Smooth muscle cell (in vitro differentiated cells): ENCODE data around the gene APBA3. TPM values are rescaled to one million over a fixed set of nuclear protein-coding genes. Genes with fewer than 3 reads are reported as not detected.

Experiments used
- DNase-seq: peaks from one replicate; lab custom pipeline; 2025; ENCODE audit not compliant: unreplicated experiment; lab: John Stamatoyannopoulos, UW
- H2AFZ ChIP-seq: fragments of 200-600 bp; sonication (generic); 2 replicates; pipeline ENCODE4 v1.6.0; 2016; ENCODE audit warnings: antibody characterized with exemption, low read depth, mild to moderate bottlenecking
- H3F3A ChIP-seq: fragments of 200-600 bp; sonication (generic); 2 replicates; pipeline ENCODE4 v1.6.0; 2017; ENCODE audit warnings: antibody characterized with exemption, low read depth
- H3K27ac ChIP-seq: fragments of 200-600 bp; sonication (generic); 2 replicates; pipeline ENCODE4 v1.5.1; 2016; ENCODE audit warnings: low read depth, mild to moderate bottlenecking
- H3K27me3 ChIP-seq: fragments of 200-600 bp; sonication (generic); 2 replicates; pipeline ENCODE4 v1.6.1; 2016; ENCODE audit warnings: low read depth, mild to moderate bottlenecking
- H3K36me3 ChIP-seq: fragments of 200-600 bp; sonication (generic); 2 replicates; pipeline ENCODE4 v1.5.1; 2016; ENCODE audit warnings: low read depth
- H3K4me1 ChIP-seq: fragments of 200-600 bp; sonication (generic); 2 replicates; pipeline ENCODE4 v1.5.1; 2016; ENCODE audit warnings: low read depth
- H3K4me2 ChIP-seq: fragments of 200-600 bp; sonication (generic); 2 replicates; pipeline ENCODE4 v1.6.0; 2016; ENCODE audit warnings: mild to moderate bottlenecking
- H3K4me3 ChIP-seq: fragments of 200-600 bp; sonication (generic); 2 replicates; pipeline ENCODE4 v1.5.1; 2016; ENCODE audit warnings: mild to moderate bottlenecking
- H3K79me2 ChIP-seq: fragments of 200-600 bp; sonication (generic); 2 replicates; pipeline ENCODE4 v1.6.0; 2016; ENCODE audit warnings: low read depth, mild to moderate bottlenecking
- H3K9ac ChIP-seq: fragments of 200-600 bp; sonication (generic); 2 replicates; pipeline ENCODE4 v1.6.0; 2016; ENCODE audit warnings: low read depth
- H3K9me3 ChIP-seq: fragments of 200-600 bp; sonication (generic); replicated peaks from 2 replicates; pipeline ENCODE4 v1.5.1; 2016; ENCODE audit warnings: low read depth
- H4K20me1 ChIP-seq: fragments of 200-600 bp; sonication (generic); 2 replicates; pipeline ENCODE4 v1.6.0; 2016; ENCODE audit warnings: low read depth
- WGBS: methylation state at CpG from one replicate; pipeline ENCODE4 v1.1.7; 2016; ENCODE audit warnings: low lambda C conversion rate; 5-methylcytosine and 5-hydroxymethylcytosine counted together
- polyA plus RNA-seq: library from polyadenylated mRNA; unstranded; fragments of >200 nt; fragmentation: Nextera tagmentation; extraction: Ambion mirVana; gene quantifications from 2 replicates; pipeline ENCODE4 v1.2.1, GENCODE V29; 2016
- total RNA-seq: library from RNA; depleted of rRNA; stranded (reverse); fragments of >200 nt; gene quantifications from 2 replicates; pipeline ENCODE4 v1.2.3, GENCODE V29; 2014
- TF ChIP-seq, protein P1 (sequence below): fragments of 200-600 bp; sonication (generic); IDR thresholded peaks from 2 replicates; pipeline ENCODE4 v1.5.1; 2017; ENCODE audit warnings: borderline replicate concordance, mild to moderate bottlenecking, antibody characterized with exemption; ENCODE audit not compliant: insufficient read depth, poor library complexity, severe bottlenecking

The APBA3 gene
- total and polyA plus RNA-seq, 2 experiments from 2014 or later = 16.1 to 27.9 TPM

- Histone ChIP-seq H3K4me3 (no peak overlapping the region), H3K36me3 (no peaks in the 10 kb centered on the region), H4K20me1 (no peaks in the 10 kb centered on the region), H3K79me2 (peaks cover 2% of the 10 kb centered on the region), H2AFZ (no peak overlapping the region), H3K27me3 (no peaks in the 10 kb centered on the region), H3K4me1 (no peaks in the 10 kb centered on the region), H3F3A (no peaks in the 10 kb centered on the region), H3K4me2 (no peak overlapping the region), H3K9me3 (no peaks in the 10 kb centered on the region), H3K27ac (no peak overlapping the region), H3K9ac (no peak overlapping the region)
- DNase-seq = no peak
- TF ChIP-seq, protein P1, sequence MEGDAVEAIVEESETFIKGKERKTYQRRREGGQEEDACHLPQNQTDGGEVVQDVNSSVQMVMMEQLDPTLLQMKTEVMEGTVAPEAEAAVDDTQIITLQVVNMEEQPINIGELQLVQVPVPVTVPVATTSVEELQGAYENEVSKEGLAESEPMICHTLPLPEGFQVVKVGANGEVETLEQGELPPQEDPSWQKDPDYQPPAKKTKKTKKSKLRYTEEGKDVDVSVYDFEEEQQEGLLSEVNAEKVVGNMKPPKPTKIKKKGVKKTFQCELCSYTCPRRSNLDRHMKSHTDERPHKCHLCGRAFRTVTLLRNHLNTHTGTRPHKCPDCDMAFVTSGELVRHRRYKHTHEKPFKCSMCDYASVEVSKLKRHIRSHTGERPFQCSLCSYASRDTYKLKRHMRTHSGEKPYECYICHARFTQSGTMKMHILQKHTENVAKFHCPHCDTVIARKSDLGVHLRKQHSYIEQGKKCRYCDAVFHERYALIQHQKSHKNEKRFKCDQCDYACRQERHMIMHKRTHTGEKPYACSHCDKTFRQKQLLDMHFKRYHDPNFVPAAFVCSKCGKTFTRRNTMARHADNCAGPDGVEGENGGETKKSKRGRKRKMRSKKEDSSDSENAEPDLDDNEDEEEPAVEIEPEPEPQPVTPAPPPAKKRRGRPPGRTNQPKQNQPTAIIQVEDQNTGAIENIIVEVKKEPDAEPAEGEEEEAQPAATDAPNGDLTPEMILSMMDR = no peak
- 97% methylated on average over 27 of the region's 51 CpGs for WGBS
These were observed 7.7 kb downstream of the APBA3 start for GRCh38 chr19:3753631-3754410.

DNA sequence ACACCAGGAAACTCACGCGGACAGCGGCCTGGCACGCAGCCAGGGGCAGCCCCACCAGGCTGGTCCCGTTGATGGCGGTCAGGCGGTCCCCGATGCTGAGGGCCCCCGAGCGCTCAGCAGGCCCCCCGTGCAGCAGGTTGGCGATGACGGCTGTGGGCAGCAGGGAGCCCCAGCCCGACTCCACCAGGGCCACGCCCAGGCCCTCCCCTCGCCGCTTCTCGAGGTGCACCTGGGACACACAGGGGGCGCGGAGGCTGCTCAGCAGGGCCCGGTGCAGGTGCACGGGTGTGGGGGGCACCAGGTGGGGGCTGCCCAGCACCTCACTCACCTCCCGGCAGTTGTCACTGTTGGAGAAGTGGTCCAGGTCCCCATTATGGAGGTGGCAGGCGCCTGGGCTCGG, 9.0 kb downstream of the APBA3 start:
- Histone ChIP-seq H3K9me3 (no peaks in the 10 kb centered on the region), H3K4me3 (no peak overlapping the region), H3K27me3 (no peaks in the 10 kb centered on the region), H3K79me2 (no peaks in the 10 kb centered on the region), H3K4me2 (no peak overlapping the region), H3K9ac (no peak overlapping the region), H3K36me3 (no peaks in the 10 kb centered on the region), H3K27ac (no peak overlapping the region), H3F3A (no peaks in the 10 kb centered on the region), H3K4me1 (no peaks in the 10 kb centered on the region), H4K20me1 (no peaks in the 10 kb centered on the region), H2AFZ (no peak overlapping the region)
- 96% methylated on average over 17 of the region's 25 CpGs for WGBS
- TF ChIP-seq, protein P1 = no peak
- DNase-seq = no peak

GRCh38 chr19:3751236-3751635, 10.3 kb downstream of the APBA3 start:
- Histone ChIP-seq H3K4me2 (no peak overlapping the region), H3K79me2 (no peaks in the 10 kb centered on the region), H3K36me3 (no peaks in the 10 kb centered on the region), H3K27ac (no peak overlapping the region), H3K9ac (no peak overlapping the region), H3K4me1 (no peaks in the 10 kb centered on the region), H3K27me3 (no peaks in the 10 kb centered on the region), H2AFZ (no peak overlapping the region), H3K4me3 (no peak overlapping the region), H3F3A (no peaks in the 10 kb centered on the region), H4K20me1 (no peaks in the 10 kb centered on the region), H3K9me3 (no peaks in the 10 kb centered on the region)
- TF ChIP-seq, protein P1 = no peak
- WGBS = 99% methylated on average over 11 of the region's 30 CpGs
- no peak for DNase-seq

GRCh38 chr19:3750211-3750610, 11.3 kb downstream of the APBA3 start:
- TF ChIP-seq, protein P1 = no peak

More at GRCh38 chr19:3750211-3750610, 11.3 kb downstream of the APBA3 start:
- Histone ChIP-seq H3K9me3 (no peaks in the 10 kb centered on the region), H3K27me3 (no peaks in the 10 kb centered on the region), H3K36me3 (no peaks in the 10 kb centered on the region), H3K27ac (no peak overlapping the region), H3K4me3 (no peak overlapping the region), H3K4me1 (no peaks in the 10 kb centered on the region), H3K9ac (no peak overlapping the region), H3K4me2 (no peak overlapping the region), H4K20me1 (no peaks in the 10 kb centered on the region), H3F3A (no peaks in the 10 kb centered on the region), H2AFZ (no peak overlapping the region), H3K79me2 (no peaks in the 10 kb centered on the region)
- WGBS = 98% methylated on average over 2 of the region's 2 CpGs
- DNase-seq = no peak
